Tibial artery (tissue), 4 donors: ENCODE measurements around the gene ADAMTS9.

Experiments used
- DNase-seq, 2 donors: peaks; one replicate each; pipeline ENCODE4 v3.0.0-alpha.2; 2019
- H3K27ac ChIP-seq, 2 donors: fragments of 200-600 bp; sonication (generic) in 1 of 2; 1 replicate in 1 of 2; 2 replicates in 1 of 2; pipeline ENCODE4 v1.5.1; 2018 to 2019; ENCODE audit warnings: mild to moderate bottlenecking in 1 of 2
- H3K27me3 ChIP-seq, 2 donors: fragments of 200-600 bp; sonication (generic) in 1 of 2; one replicate each; pipeline versions ENCODE4 v1.5.1 to v1.6.0; 2016 to 2019
- H3K36me3 ChIP-seq, 3 donors: fragments of 200-600 bp; sonication (generic) in 2 of 3; one replicate each; pipeline ENCODE4 v1.5.1; 2016 to 2019; ENCODE audit warnings: mild to moderate bottlenecking in 2 of 3
- H3K4me1 ChIP-seq, 4 donors: fragments of 200-600 bp; sonication (generic) in 2 of 4; 1 replicate in 3 of 4; 2 replicates in 1 of 4; pipeline ENCODE4 v1.5.1; 2016 to 2019
- H3K4me3 ChIP-seq, 2 donors: fragments of 200-600 bp; sonication (generic) in 1 of 2; 1 replicate in 1 of 2; 2 replicates in 1 of 2; pipeline ENCODE4 v1.5.1; 2018 to 2019; ENCODE audit warnings: mild to moderate bottlenecking in 2 of 2
- H3K9me3 ChIP-seq, 3 donors: fragments of 200-600 bp; sonication (generic) in 1 of 3; one replicate each; pipeline ENCODE4 v1.5.1; 2016 to 2019
- intact Hi-C: fragments of 100-400 bp; cut with DNase I; formaldehyde crosslinking; loops from one replicate; pipeline ENCODE4 v1.15.0; 2023; ENCODE audit warnings: low total_unique reads
- TF ChIP-seq, protein P1 (sequence below), 2 experiments: fragments of 200-600 bp in 1 of 2; fragments of 450-650 bp in 1 of 2; IDR thresholded peaks; one replicate each; pipeline ENCODE4 v1.5.1; 2017 to 2019; ENCODE audit warnings: antibody characterized with exemption in 2 of 2, mild to moderate bottlenecking in 1 of 2, moderate library complexity in 1 of 2

ADAMTS9 gene

DNA sequence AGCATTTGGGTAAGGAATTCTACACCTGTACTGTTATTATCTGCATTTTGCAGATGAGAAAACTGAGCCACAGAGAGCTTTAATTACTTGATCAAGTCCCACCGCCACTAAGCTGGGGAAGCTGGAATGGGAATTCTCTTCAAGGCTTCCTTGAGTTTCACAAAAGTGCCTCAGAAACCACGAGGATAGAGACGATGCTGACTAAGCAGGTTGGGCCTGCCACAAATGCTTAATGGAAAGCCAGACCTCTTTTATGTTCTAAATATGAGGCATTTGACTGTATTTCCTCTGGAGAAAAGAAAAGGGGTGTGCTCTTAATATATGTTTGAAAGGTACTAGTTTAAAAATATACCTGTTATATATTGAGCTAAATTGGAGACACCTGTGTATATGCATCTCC lies 34.7 kb downstream of the ADAMTS9 start:
- H3K27me3 ChIP-seq: no peaks in the 10 kb centered on the region
- DNase-seq: no peak
- peaks cover 2 to 27% (median 4%) of the 10 kb centered on the region in 3 donors for H3K36me3 ChIP-seq
- TF ChIP-seq, protein P1, sequence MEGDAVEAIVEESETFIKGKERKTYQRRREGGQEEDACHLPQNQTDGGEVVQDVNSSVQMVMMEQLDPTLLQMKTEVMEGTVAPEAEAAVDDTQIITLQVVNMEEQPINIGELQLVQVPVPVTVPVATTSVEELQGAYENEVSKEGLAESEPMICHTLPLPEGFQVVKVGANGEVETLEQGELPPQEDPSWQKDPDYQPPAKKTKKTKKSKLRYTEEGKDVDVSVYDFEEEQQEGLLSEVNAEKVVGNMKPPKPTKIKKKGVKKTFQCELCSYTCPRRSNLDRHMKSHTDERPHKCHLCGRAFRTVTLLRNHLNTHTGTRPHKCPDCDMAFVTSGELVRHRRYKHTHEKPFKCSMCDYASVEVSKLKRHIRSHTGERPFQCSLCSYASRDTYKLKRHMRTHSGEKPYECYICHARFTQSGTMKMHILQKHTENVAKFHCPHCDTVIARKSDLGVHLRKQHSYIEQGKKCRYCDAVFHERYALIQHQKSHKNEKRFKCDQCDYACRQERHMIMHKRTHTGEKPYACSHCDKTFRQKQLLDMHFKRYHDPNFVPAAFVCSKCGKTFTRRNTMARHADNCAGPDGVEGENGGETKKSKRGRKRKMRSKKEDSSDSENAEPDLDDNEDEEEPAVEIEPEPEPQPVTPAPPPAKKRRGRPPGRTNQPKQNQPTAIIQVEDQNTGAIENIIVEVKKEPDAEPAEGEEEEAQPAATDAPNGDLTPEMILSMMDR (IDR thresholded peaks at IDR 0.05): no peak
- intact Hi-C loops: no loop called here
- peaks cover 0 to 34% (median 13%) of the 10 kb centered on the region in 4 donors for H3K4me1 ChIP-seq
- H3K9me3 ChIP-seq: no peaks in the 10 kb centered on the region
- no peak overlapping the region for H3K4me3 ChIP-seq
- no peak overlapping the region for H3K27ac ChIP-seq

DNA sequence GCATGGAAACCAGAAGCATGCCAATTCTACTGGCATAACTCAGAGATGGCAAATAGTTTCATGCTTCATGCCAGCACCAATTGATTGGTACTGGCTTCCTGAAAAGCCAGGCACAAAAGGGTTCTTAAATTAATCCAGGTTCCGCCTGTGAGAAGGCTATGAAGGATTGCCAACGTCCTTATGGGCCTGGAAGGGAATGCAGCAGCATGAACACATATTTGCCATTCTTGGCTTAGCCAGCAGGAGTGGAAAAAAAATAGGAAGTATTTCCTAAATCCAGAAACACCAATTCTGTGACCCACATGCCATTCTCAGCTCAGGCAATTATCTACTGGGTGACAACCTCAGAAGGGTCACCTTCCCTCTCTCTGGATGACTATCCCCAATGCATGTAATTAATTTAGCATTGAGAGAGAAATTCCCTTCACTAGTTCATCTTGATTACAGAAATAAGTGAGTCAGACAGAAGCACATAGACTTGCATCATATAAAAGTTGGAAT lies 36.0 kb downstream of the ADAMTS9 start:
- Histone ChIP-seq H3K27me3 (no peaks in the 10 kb centered on the region), H3K4me1 (peaks cover 0 to 37% (median 13%) of the 10 kb centered on the region in 4 donors), H3K36me3 (peaks cover 2 to 15% (median 4%) of the 10 kb centered on the region in 3 donors), H3K27ac (peak overlapping the region in 1 of 2 donors; percentile 59), H3K9me3 (no peaks in the 10 kb centered on the region), H3K4me3 (no peak overlapping the region)
- no peak for DNase-seq
- intact Hi-C loops: no loop called here
- TF ChIP-seq, protein P1 (IDR thresholded peaks at IDR 0.05): peak in 1 of 2 experiments; percentile 18

DNA sequence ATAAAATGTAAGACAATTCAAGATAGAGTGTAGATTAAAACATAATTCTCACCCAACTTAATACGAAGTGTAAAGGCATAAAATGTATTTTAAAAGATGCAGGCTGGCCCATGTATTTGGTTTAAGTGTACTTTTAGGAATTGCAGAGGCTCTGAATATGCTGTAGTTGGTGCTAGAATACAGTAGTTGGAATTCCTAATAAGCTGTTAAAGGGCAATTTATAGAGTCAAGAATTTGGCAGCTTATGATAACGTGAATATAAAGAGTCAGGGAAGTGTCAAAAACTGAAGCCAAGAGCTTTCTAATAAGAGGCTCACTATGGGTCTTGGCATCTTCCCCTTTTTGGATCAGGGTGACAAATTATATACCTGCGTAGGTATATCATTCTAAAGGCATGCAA lies 36.5 kb downstream of the ADAMTS9 start:
- TF ChIP-seq, protein P1 (IDR thresholded peaks at IDR 0.05): peak in 1 of 2 experiments; percentile 14
- Histone ChIP-seq H3K4me3 (no peak overlapping the region), H3K9me3 (no peaks in the 10 kb centered on the region), H3K4me1 (peaks cover 0 to 37% (median 13%) of the 10 kb centered on the region in 4 donors), H3K27me3 (no peaks in the 10 kb centered on the region), H3K27ac (peak overlapping the region in 1 of 2 donors; percentile 59), H3K36me3 (peaks cover 2 to 12% (median 4%) of the 10 kb centered on the region in 3 donors)
- no peak for DNase-seq
- intact Hi-C loops: no loop called here

DNA sequence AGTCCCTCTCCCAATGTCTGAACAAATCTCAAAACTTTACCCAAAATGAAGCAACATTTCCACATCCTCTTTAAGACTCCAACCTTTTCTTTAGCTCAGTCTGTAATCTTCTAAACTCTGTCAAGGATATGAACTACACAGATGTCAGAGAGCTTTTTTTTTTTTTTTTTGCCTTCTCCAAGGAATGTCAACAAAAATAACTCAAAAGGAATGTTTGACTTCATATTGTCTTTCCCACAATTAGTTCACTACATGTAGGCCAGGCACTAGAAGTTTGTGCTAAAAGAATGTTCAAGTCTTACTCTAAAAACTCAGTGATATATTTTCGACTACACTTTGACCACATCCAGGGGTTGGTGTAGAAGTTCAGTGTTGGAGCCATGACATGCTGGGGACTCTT lies 37.1 kb downstream of the ADAMTS9 start:
- Histone ChIP-seq H3K4me1 (peaks cover 0 to 40% (median 13%) of the 10 kb centered on the region in 4 donors), H3K9me3 (no peaks in the 10 kb centered on the region), H3K4me3 (no peak overlapping the region), H3K27ac (peak overlapping the region in 1 of 2 donors; percentile 59), H3K27me3 (no peaks in the 10 kb centered on the region), H3K36me3 (peaks cover 2 to 11% (median 4%) of the 10 kb centered on the region in 3 donors)
- TF ChIP-seq, protein P1 (IDR thresholded peaks at IDR 0.05): no peak
- no peak for DNase-seq
- intact Hi-C loops: no loop called here

DNA sequence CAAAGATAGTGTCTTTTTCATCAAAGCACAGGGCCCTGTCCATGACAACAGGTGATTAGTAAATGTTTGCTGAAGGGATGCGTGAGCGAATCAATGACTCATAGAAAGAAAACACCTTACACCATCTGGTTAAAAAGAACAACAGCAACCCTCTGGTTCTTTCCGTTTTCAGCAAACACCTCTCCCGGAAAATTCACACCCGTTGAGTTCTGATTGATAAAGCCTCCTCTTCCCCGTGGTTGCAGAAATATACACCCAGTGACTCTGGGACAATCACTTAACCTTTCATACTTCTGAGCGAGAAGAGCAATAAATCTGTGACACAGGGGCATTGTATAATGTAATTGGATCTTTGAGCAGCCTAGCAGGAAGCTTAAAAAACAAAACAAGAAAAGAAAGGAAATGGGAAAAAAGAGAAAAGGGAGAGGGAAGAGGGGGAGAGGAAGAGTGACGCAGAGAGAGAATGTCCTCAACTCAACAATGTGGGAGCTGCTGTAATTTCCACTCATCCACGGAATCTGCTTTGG lies 37.6 kb downstream of the ADAMTS9 start:
- TF ChIP-seq, protein P1 (IDR thresholded peaks at IDR 0.05): no peak
- Histone ChIP-seq H3K4me1 (peaks cover 0 to 45% (median 14%) of the 10 kb centered on the region in 4 donors), H3K27ac (peak overlapping the region in 1 of 2 donors; percentile 59), H3K4me3 (no peak overlapping the region), H3K36me3 (peaks cover 2 to 5% (median 4%) of the 10 kb centered on the region in 3 donors), H3K27me3 (no peaks in the 10 kb centered on the region), H3K9me3 (no peaks in the 10 kb centered on the region)
- no peak for DNase-seq
- intact Hi-C loops: no loop called here
